Karpas-422 (cell line): ENCODE measurements around the gene PSME1. TPM values are rescaled to one million over a fixed set of nuclear protein-coding genes. Genes with fewer than 3 reads are reported as not detected.

Source experiments
- DNase-seq: peaks from one replicate; pipeline ENCODE4 v3.0.0-alpha.2; 2015
- H2AFZ ChIP-seq: fragments of 200-600 bp; sonication (generic); 2 replicates; pipeline ENCODE4 v1.6.1; 2014; ENCODE audit warnings: antibody characterized with exemption, low read length, mixed read lengths
- H3K27ac ChIP-seq: fragments of 200-600 bp; sonication (generic); 2 replicates; pipeline ENCODE4 v1.5.1; 2014; ENCODE audit warnings: mild to moderate bottlenecking, low read length, moderate library complexity
- H3K27me3 ChIP-seq: fragments of 200-600 bp; sonication (generic); 2 replicates; pipeline ENCODE4 v1.6.1; 2014; ENCODE audit warnings: low read length, mixed read lengths
- H3K36me3 ChIP-seq: fragments of 200-600 bp; sonication (generic); 2 replicates; pipeline ENCODE4 v1.6.1; 2014; ENCODE audit warnings: low read length, mixed read lengths; ENCODE audit not compliant: insufficient read depth
- H3K4me1 ChIP-seq: fragments of 200-600 bp; sonication (generic); 2 replicates; pipeline ENCODE4 v1.6.1; 2014; ENCODE audit warnings: mild to moderate bottlenecking, low read length, mixed read lengths
- H3K4me2 ChIP-seq: fragments of 200-600 bp; sonication (generic); 2 replicates; pipeline ENCODE4 v1.6.1; 2014; ENCODE audit warnings: low read length, low read depth, mild to moderate bottlenecking; ENCODE audit not compliant: poor library complexity, severe bottlenecking
- H3K4me3 ChIP-seq: fragments of 200-600 bp; sonication (generic); 2 replicates; pipeline ENCODE4 v1.5.1; 2014; ENCODE audit warnings: mild to moderate bottlenecking, antibody characterized with exemption, low read length, mixed read lengths
- H3K79me2 ChIP-seq: fragments of 200-600 bp; sonication (generic); 2 replicates; pipeline ENCODE4 v1.6.1; 2014; ENCODE audit warnings: mild to moderate bottlenecking, low read length, mixed read lengths
- H3K9ac ChIP-seq: fragments of 200-600 bp; sonication (generic); 2 replicates; pipeline ENCODE4 v1.6.0; 2014; ENCODE audit warnings: low read length
- H3K9me2 ChIP-seq: fragments of 200-600 bp; sonication (generic), shearing (Covaris generic); replicated peaks from 2 replicates; pipeline ENCODE4 v1.6.0; 2014; ENCODE audit warnings: mild to moderate bottlenecking, low read length, moderate library complexity; ENCODE audit not compliant: insufficient read depth
- H3K9me3 ChIP-seq: fragments of 300-700, 200-600 bp; sonication (generic); 2 replicates; pipeline ENCODE4 v1.6.1; 2014; ENCODE audit warnings: low read length, mixed read lengths
- H4K20me1 ChIP-seq: fragments of 200-600 bp; sonication (generic); 2 replicates; pipeline ENCODE4 v1.6.1; 2014; ENCODE audit warnings: mild to moderate bottlenecking, antibody characterized with exemption, low read length, low read depth; ENCODE audit not compliant: insufficient read depth
- total RNA-seq: library from RNA; depleted of rRNA; stranded (reverse); fragments of >200 nt; shearing (Covaris generic); gene quantifications from 2 replicates; pipeline ENCODE4 v1.2.3, GENCODE V29; 2014; ENCODE audit warnings: low replicate concordance

Gene PSME1
- total RNA-seq, 1 experiment from 2014 or later, result 435 TPM

- H4K20me1 ChIP-seq, result no peaks in the 10 kb centered on the region
- no peak overlapping the region for H3K4me2 ChIP-seq
- H3K27me3 ChIP-seq, result no peaks in the 10 kb centered on the region
- H3K9me2 ChIP-seq, result no peaks in the 10 kb centered on the region
- H3K4me3 ChIP-seq, result no peak overlapping the region
- no peak overlapping the region for H3K9ac ChIP-seq
- no peaks in the 10 kb centered on the region for H3K9me3 ChIP-seq
- DNase-seq, result no peak
- H3K4me1 ChIP-seq, result peaks cover 19% of the 10 kb centered on the region
- no peak overlapping the region for H3K27ac ChIP-seq
- peaks cover 22% of the 10 kb centered on the region for H3K79me2 ChIP-seq
- peaks cover 21% of the 10 kb centered on the region for H3K36me3 ChIP-seq
- no peak overlapping the region for H2AFZ ChIP-seq
Observed at GRCh38 chr14:24117179-24117578, 18.8 kb upstream of the PSME1 start.

- Histone ChIP-seq H3K27ac (no peak overlapping the region), H3K27me3 (no peaks in the 10 kb centered on the region), H3K4me1 (peaks cover 28% of the 10 kb centered on the region), H3K4me2 (no peak overlapping the region), H3K4me3 (no peak overlapping the region), H3K79me2 (peaks cover 18% of the 10 kb centered on the region), H4K20me1 (no peaks in the 10 kb centered on the region), H3K9ac (no peak overlapping the region), H3K9me3 (no peaks in the 10 kb centered on the region), H2AFZ (no peak overlapping the region), H3K9me2 (no peaks in the 10 kb centered on the region), H3K36me3 (peaks cover 26% of the 10 kb centered on the region)
- DNase-seq, result no peak
Observed at GRCh38 chr14:24119691-24120090, 16.3 kb upstream of the PSME1 start.

GRCh38 chr14:24121210-24121609 lies 14.8 kb upstream of the PSME1 start:
- Histone ChIP-seq H3K4me2 (no peak overlapping the region), H3K9me3 (no peaks in the 10 kb centered on the region), H3K36me3 (peaks cover 26% of the 10 kb centered on the region), H4K20me1 (no peaks in the 10 kb centered on the region), H3K27me3 (no peaks in the 10 kb centered on the region), H3K9ac (no peak overlapping the region), H3K4me3 (no peak overlapping the region), H2AFZ (no peak overlapping the region), H3K79me2 (peaks cover 8% of the 10 kb centered on the region), H3K4me1 (peaks cover 18% of the 10 kb centered on the region), H3K27ac (no peak overlapping the region), H3K9me2 (no peaks in the 10 kb centered on the region)
- DNase-seq, result no peak

- H3K79me2 ChIP-seq, result no peaks in the 10 kb centered on the region
- no peaks in the 10 kb centered on the region for H3K27me3 ChIP-seq
- H3K4me2 ChIP-seq, result no peak overlapping the region
- peaks cover 13% of the 10 kb centered on the region for H3K4me1 ChIP-seq
- H3K4me3 ChIP-seq, result no peak overlapping the region
- H3K9me2 ChIP-seq, result no peaks in the 10 kb centered on the region
- H3K36me3 ChIP-seq, result peaks cover 26% of the 10 kb centered on the region
- H3K9me3 ChIP-seq, result no peaks in the 10 kb centered on the region
- no peak overlapping the region for H3K9ac ChIP-seq
- H2AFZ ChIP-seq, result no peak overlapping the region
- H4K20me1 ChIP-seq, result no peaks in the 10 kb centered on the region
- H3K27ac ChIP-seq, result no peak overlapping the region
- no peak for DNase-seq
Observed at GRCh38 chr14:24122416-24122815, 13.6 kb upstream of the PSME1 start.

GRCh38 chr14:24122898-24123297 lies 13.1 kb upstream of the PSME1 start:
- Histone ChIP-seq H3K9me2 (no peaks in the 10 kb centered on the region), H3K4me1 (peaks cover 13% of the 10 kb centered on the region), H3K36me3 (peaks cover 21% of the 10 kb centered on the region), H3K79me2 (no peaks in the 10 kb centered on the region), H3K9me3 (no peaks in the 10 kb centered on the region), H3K4me2 (no peak overlapping the region), H3K27ac (no peak overlapping the region), H3K27me3 (no peaks in the 10 kb centered on the region), H3K9ac (no peak overlapping the region), H4K20me1 (no peaks in the 10 kb centered on the region), H2AFZ (no peak overlapping the region), H3K4me3 (no peak overlapping the region)
- no peak for DNase-seq

- no peak for DNase-seq
- no peaks in the 10 kb centered on the region for H3K79me2 ChIP-seq
- no peaks in the 10 kb centered on the region for H4K20me1 ChIP-seq
- H3K4me1 ChIP-seq, result peaks cover 13% of the 10 kb centered on the region
- H2AFZ ChIP-seq, result no peak overlapping the region
- no peaks in the 10 kb centered on the region for H3K9me3 ChIP-seq
- no peak overlapping the region for H3K4me2 ChIP-seq
- no peaks in the 10 kb centered on the region for H3K27me3 ChIP-seq
- no peak overlapping the region for H3K27ac ChIP-seq
- no peak overlapping the region for H3K9ac ChIP-seq
- peaks cover 18% of the 10 kb centered on the region for H3K36me3 ChIP-seq
- no peaks in the 10 kb centered on the region for H3K9me2 ChIP-seq
- no peak overlapping the region for H3K4me3 ChIP-seq
Observed at GRCh38 chr14:24123424-24124417, 12.3 kb upstream of the PSME1 start.

GRCh38 chr14:24126939-24127338 lies 9.1 kb upstream of the PSME1 start:
- Histone ChIP-seq H3K4me3 (no peak overlapping the region), H3K79me2 (no peaks in the 10 kb centered on the region), H2AFZ (no peak overlapping the region), H3K9ac (no peak overlapping the region), H3K4me1 (peaks cover 13% of the 10 kb centered on the region), H3K9me3 (no peaks in the 10 kb centered on the region), H3K27me3 (no peaks in the 10 kb centered on the region), H3K27ac (no peak overlapping the region), H3K4me2 (no peak overlapping the region), H3K36me3 (peaks cover 5% of the 10 kb centered on the region; the same call in 1 of the 2 replicates), H3K9me2 (no peaks in the 10 kb centered on the region), H4K20me1 (no peaks in the 10 kb centered on the region)
- no peak for DNase-seq

- no peak overlapping the region for H3K4me2 ChIP-seq
- H3K9me2 ChIP-seq, result no peaks in the 10 kb centered on the region
- H2AFZ ChIP-seq, result no peak overlapping the region
- no peak for DNase-seq
- no peak overlapping the region for H3K9ac ChIP-seq
- peaks cover 8% of the 10 kb centered on the region for H3K4me1 ChIP-seq
- no peak overlapping the region for H3K27ac ChIP-seq
- H3K4me3 ChIP-seq, result no peak overlapping the region
- no peaks in the 10 kb centered on the region for H3K79me2 ChIP-seq
- no peaks in the 10 kb centered on the region for H3K27me3 ChIP-seq
- no peaks in the 10 kb centered on the region for H3K9me3 ChIP-seq
- H3K36me3 ChIP-seq, result peaks cover 2% of the 10 kb centered on the region; the same call in 1 of the 2 replicates
- no peaks in the 10 kb centered on the region for H4K20me1 ChIP-seq
Observed at GRCh38 chr14:24127673-24128072, 8.3 kb upstream of the PSME1 start.
